Mesendoderm (in vitro differentiated cells): Measurements from ENCODE around the gene DNAAF8.

Experiments used
- DNase-seq: peaks from one replicate; pipeline ENCODE4 v3.0.0; 2013
- H2AK5ac ChIP-seq: 2 replicates; pipeline ENCODE4 v1.6.1; 2013; ENCODE audit warnings: low read length, inconsistent platforms
- H2BK120ac ChIP-seq: 2 replicates; pipeline ENCODE4 v1.6.1; 2013; ENCODE audit warnings: low read depth, mild to moderate bottlenecking, low read length, moderate library complexity, mixed read lengths
- H2BK15ac ChIP-seq: replicated peaks from 2 replicates; pipeline ENCODE4 v1.6.1; 2013; ENCODE audit warnings: low read depth, mild to moderate bottlenecking, moderate library complexity
- H2BK5ac ChIP-seq: 2 replicates; pipeline ENCODE4 v1.6.1; 2013; ENCODE audit warnings: low read length, inconsistent platforms
- H3K18ac ChIP-seq: 2 replicates; pipeline ENCODE4 v1.6.1; 2013; ENCODE audit warnings: mild to moderate bottlenecking, low read length, mixed read lengths
- H3K23ac ChIP-seq: one replicate; pipeline ENCODE4 v1.6.1; 2013; ENCODE audit warnings: low read length
- H3K27ac ChIP-seq: 2 replicates; pipeline ENCODE4 v1.5.1; 2013; ENCODE audit warnings: low read depth, mild to moderate bottlenecking, inconsistent platforms, low read length, moderate library complexity
- H3K27me3 ChIP-seq: 2 replicates; pipeline ENCODE4 v1.6.1; 2013; ENCODE audit warnings: low read length, control low read depth, mild to moderate bottlenecking, inconsistent platforms; ENCODE audit not compliant: insufficient read depth, poor library complexity
- H3K36me3 ChIP-seq: 2 replicates; pipeline ENCODE4 v1.6.1; 2013; ENCODE audit warnings: low read length, inconsistent platforms; ENCODE audit not compliant: control insufficient read depth, insufficient read depth
- H3K4ac ChIP-seq: one replicate; pipeline ENCODE4 v1.6.1; 2013; ENCODE audit warnings: low read depth, mild to moderate bottlenecking, low read length, moderate library complexity
- H3K4me1 ChIP-seq: 2 replicates; pipeline ENCODE4 v1.6.1; 2013; ENCODE audit warnings: low read depth, low read length, inconsistent platforms; ENCODE audit not compliant: control insufficient read depth
- H3K4me2 ChIP-seq: 2 replicates; pipeline ENCODE4 v1.6.1; 2013; ENCODE audit warnings: low read length
- H3K4me3 ChIP-seq: 2 replicates; pipeline ENCODE4 v1.5.1; 2013; ENCODE audit warnings: mild to moderate bottlenecking, low read length
- H3K56ac ChIP-seq: one replicate; pipeline ENCODE4 v1.6.1; 2013; ENCODE audit warnings: low read length
- H3K79me1 ChIP-seq: 2 replicates; pipeline ENCODE4 v1.6.1; 2013; ENCODE audit warnings: low read length, inconsistent platforms
- H3K79me2 ChIP-seq: 2 replicates; pipeline ENCODE4 v1.6.1; 2013; ENCODE audit warnings: mild to moderate bottlenecking, low read length; ENCODE audit not compliant: control insufficient read depth, insufficient read depth
- H3K9ac ChIP-seq: 2 replicates; pipeline ENCODE4 v1.6.1; 2013; ENCODE audit warnings: low read length, inconsistent platforms
- H4K5ac ChIP-seq: one replicate; pipeline ENCODE4 v1.6.1; 2013; ENCODE audit warnings: low read length
- H4K8ac ChIP-seq: one replicate; pipeline ENCODE4 v1.6.1; 2013; ENCODE audit warnings: low read depth, mild to moderate bottlenecking, control low read depth, low read length, moderate library complexity
- WGBS: extraction: QIAGEN DNeasy Blood & Tissue Kit; methylation state at CpG from one replicate; pipeline ENCODE4 v1.1.7; 2013; ENCODE audit warnings: low lambda C conversion rate, missing lambda C conversion rate; ENCODE audit not compliant: insufficient coverage; ENCODE audit errors: extremely low coverage; 5-methylcytosine and 5-hydroxymethylcytosine counted together

DNAAF8 gene

GRCh38 chr16:4787068-4787467 lies 52.7 kb downstream of the DNAAF8 start:
- no peaks in the 10 kb centered on the region for H3K79me2 ChIP-seq
- no peak overlapping the region for H2BK5ac ChIP-seq
- no peak for DNase-seq
- H3K18ac ChIP-seq, result no peak overlapping the region
- H3K9ac ChIP-seq, result no peak overlapping the region
- no peak overlapping the region for H2AK5ac ChIP-seq
- H4K5ac ChIP-seq, result no peak overlapping the region
- H3K56ac ChIP-seq, result no peak overlapping the region
- no peak overlapping the region for H3K23ac ChIP-seq
- no peak overlapping the region for H3K4ac ChIP-seq
- no peak overlapping the region for H4K8ac ChIP-seq
- no peak overlapping the region for H3K4me3 ChIP-seq
- no peak overlapping the region for H3K4me2 ChIP-seq
- H2BK120ac ChIP-seq, result no peak overlapping the region
- H3K79me1 ChIP-seq, result no peaks in the 10 kb centered on the region
- H3K27ac ChIP-seq, result no peak overlapping the region
- no peak overlapping the region for H2BK15ac ChIP-seq
- H3K4me1 ChIP-seq, result no peaks in the 10 kb centered on the region
- no peaks in the 10 kb centered on the region for H3K27me3 ChIP-seq
- no CpG with 5 or more reads among the region's 8 CpGs for WGBS
- H3K36me3 ChIP-seq, result no peaks in the 10 kb centered on the region

- Histone ChIP-seq H3K27me3 (no peaks in the 10 kb centered on the region), H4K5ac (no peak within 1 kb of the TSS), H3K23ac (peak within 1 kb of the TSS; percentile 66), H3K4ac (no peak within 1 kb of the TSS), H3K4me1 (no peaks in the 10 kb centered on the region), H3K27ac (no peak within 1 kb of the TSS), H2BK5ac (no peak within 1 kb of the TSS), H3K36me3 (no peaks in the 10 kb centered on the region), H4K8ac (no peak within 1 kb of the TSS), H3K9ac (no peak within 1 kb of the TSS), H3K79me2 (no peaks in the 10 kb centered on the region), H2BK15ac (no peak within 1 kb of the TSS), H3K79me1 (no peaks in the 10 kb centered on the region), H3K18ac (no peak within 1 kb of the TSS), H3K4me2 (no peak within 1 kb of the TSS), H2BK120ac (no peak within 1 kb of the TSS), H2AK5ac (no peak within 1 kb of the TSS), H3K4me3 (no peak within 1 kb of the TSS), H3K56ac (peak within 1 kb of the TSS; percentile 70)
- DNase-seq, result peak; percentile 56
- WGBS, result no CpG with 5 or more reads among the region's 14 CpGs
These were observed 53.5 kb downstream of the DNAAF8 start, which contains the start of gene SEPTIN12 for GRCh38 chr16:4787627-4788482. Gene SEPTIN12, minus strand, starts transcription at chr16:4788345. Its CDS starts 700 bp downstream, at chr16:4787645.

- H3K4me3 ChIP-seq, result no peak overlapping the region
- H2BK120ac ChIP-seq, result no peak overlapping the region
- no peak overlapping the region for H3K27ac ChIP-seq
- no peak overlapping the region for H3K4me2 ChIP-seq
- H4K5ac ChIP-seq, result no peak overlapping the region
- WGBS, result no CpG with 5 or more reads among the region's 9 CpGs
- H3K79me2 ChIP-seq, result no peaks in the 10 kb centered on the region
- no peak for DNase-seq
- no peak overlapping the region for H2AK5ac ChIP-seq
- no peaks in the 10 kb centered on the region for H3K79me1 ChIP-seq
- H3K56ac ChIP-seq, result no peak overlapping the region
- no peak overlapping the region for H2BK5ac ChIP-seq
- H3K9ac ChIP-seq, result no peak overlapping the region
- no peaks in the 10 kb centered on the region for H3K4me1 ChIP-seq
- H3K4ac ChIP-seq, result no peak overlapping the region
- H3K27me3 ChIP-seq, result no peaks in the 10 kb centered on the region
- no peak overlapping the region for H2BK15ac ChIP-seq
- no peak overlapping the region for H3K18ac ChIP-seq
- no peak overlapping the region for H3K23ac ChIP-seq
- H4K8ac ChIP-seq, result no peak overlapping the region
- no peaks in the 10 kb centered on the region for H3K36me3 ChIP-seq
These were observed 54.2 kb downstream of the DNAAF8 start for GRCh38 chr16:4788489-4788889.

GRCh38 chr16:4788910-4789309 lies 54.6 kb downstream of the DNAAF8 start:
- no peak overlapping the region for H3K4me2 ChIP-seq
- H3K18ac ChIP-seq, result no peak overlapping the region
- H3K4me1 ChIP-seq, result no peaks in the 10 kb centered on the region
- no peak overlapping the region for H2BK120ac ChIP-seq
- no peak overlapping the region for H4K8ac ChIP-seq
- no peak overlapping the region for H3K56ac ChIP-seq
- no peak for DNase-seq
- no peak overlapping the region for H3K23ac ChIP-seq
- H2BK15ac ChIP-seq, result no peak overlapping the region
- H2BK5ac ChIP-seq, result no peak overlapping the region
- H3K9ac ChIP-seq, result no peak overlapping the region
- WGBS, result no CpG with 5 or more reads among the region's 7 CpGs
- no peak overlapping the region for H3K27ac ChIP-seq
- H3K4me3 ChIP-seq, result no peak overlapping the region
- no peaks in the 10 kb centered on the region for H3K79me2 ChIP-seq
- H3K4ac ChIP-seq, result no peak overlapping the region
- no peak overlapping the region for H4K5ac ChIP-seq
- no peaks in the 10 kb centered on the region for H3K27me3 ChIP-seq
- no peaks in the 10 kb centered on the region for H3K36me3 ChIP-seq
- no peaks in the 10 kb centered on the region for H3K79me1 ChIP-seq
- H2AK5ac ChIP-seq, result no peak overlapping the region

GRCh38 chr16:4790261-4790660 lies 55.9 kb downstream of the DNAAF8 start:
- Histone ChIP-seq H3K18ac (no peak overlapping the region), H2BK5ac (no peak overlapping the region), H3K4me2 (no peak overlapping the region), H2BK120ac (no peak overlapping the region), H4K8ac (no peak overlapping the region), H3K27me3 (no peaks in the 10 kb centered on the region), H3K4ac (no peak overlapping the region), H3K4me1 (no peaks in the 10 kb centered on the region), H3K56ac (no peak overlapping the region), H3K23ac (no peak overlapping the region), H3K4me3 (no peak overlapping the region), H3K79me1 (no peaks in the 10 kb centered on the region), H2BK15ac (no peak overlapping the region), H3K27ac (no peak overlapping the region), H3K9ac (no peak overlapping the region), H3K79me2 (no peaks in the 10 kb centered on the region), H4K5ac (no peak overlapping the region), H2AK5ac (no peak overlapping the region), H3K36me3 (no peaks in the 10 kb centered on the region)
- no peak for DNase-seq
- WGBS, result no CpG with 5 or more reads among the region's 10 CpGs

GRCh38 chr16:4790871-4791270 lies 56.5 kb downstream of the DNAAF8 start:
- Histone ChIP-seq H2BK120ac (no peak overlapping the region), H3K79me2 (no peaks in the 10 kb centered on the region), H3K18ac (no peak overlapping the region), H3K4me2 (no peak overlapping the region), H3K4ac (no peak overlapping the region), H2AK5ac (no peak overlapping the region), H3K27ac (no peak overlapping the region), H3K23ac (no peak overlapping the region), H3K56ac (no peak overlapping the region), H2BK5ac (no peak overlapping the region), H3K36me3 (no peaks in the 10 kb centered on the region), H3K79me1 (no peaks in the 10 kb centered on the region), H4K5ac (no peak overlapping the region), H3K4me3 (no peak overlapping the region), H2BK15ac (no peak overlapping the region), H3K9ac (no peak overlapping the region), H4K8ac (no peak overlapping the region), H3K4me1 (no peaks in the 10 kb centered on the region), H3K27me3 (no peaks in the 10 kb centered on the region)
- DNase-seq, result no peak
- WGBS, result no CpG with 5 or more reads among the region's 10 CpGs
